HepG2 (cell line): ENCODE measurements around the gene SYCE1L. TPM values are rescaled to one million over a fixed set of nuclear protein-coding genes. Genes with fewer than 3 reads are reported as not detected.

ENCODE experiments used
- ATAC-seq: fragments of 200-7000 bp; cut with Tn5 transposase; 3 replicates; pipeline ENCODE4 v1.9.1; 2020; ENCODE audit warnings: mild to moderate bottlenecking, moderate library complexity
- BruUV-seq: library from RNA; stranded (reverse); fragments of 400-500 nt; replicated peaks from 2 replicates; lab custom pipeline; 2021; lab: Mats Ljungman, UMichigan
- CTCF ChIA-PET: fragments of 300-600 bp; formaldehyde crosslinking; extraction: SDS; loops from one replicate; lab custom pipeline; 2021; ENCODE audit warnings: low total read pairs, inconsistent platforms, low intra/inter-chr PET ratio; lab: Yijun Ruan, JAX
- POLR2A ChIA-PET: fragments of 350-600 bp; sonication (Branson Sonifier 250); formaldehyde crosslinking; loops from one replicate; lab custom pipeline; 2020; ENCODE audit warnings: antibody characterized with exemption, inconsistent platforms; lab: Yijun Ruan, JAX
- DNase-seq: peaks from one replicate; pipeline ENCODE4 v3.0.0-alpha.2; 2015; ENCODE audit warnings: low spot score
- FAIRE-seq: peaks from 3 replicates; lab custom pipeline; 2011; peaks lifted over from hg19 to GRCh38; lab: Jason Lieb, UNC
- H2AFZ ChIP-seq: one replicate; pipeline ENCODE4 v1.6.1; 2011; ENCODE audit warnings: low read length, inconsistent platforms
- H3K27ac ChIP-seq: fragments of 300-600 bp; 3 replicates; pipeline ENCODE4 v1.8.0; 2011; ENCODE audit warnings: mixed run types, mild to moderate bottlenecking, mixed read lengths, low read length, inconsistent platforms; ENCODE audit not compliant: insufficient read depth; ENCODE audit errors: extremely low read length
- H3K27me3 ChIP-seq, 2 experiments: fragments of 200-600 bp in 1 of 2; 2 replicates in 1 of 2; 3 replicates in 1 of 2; pipeline versions ENCODE4 v1.6.0 to v1.8.0; 2011; ENCODE audit warnings: low read length in 2 of 2, mild to moderate bottlenecking in 2 of 2, moderate library complexity in 2 of 2, inconsistent platforms in 1 of 2; ENCODE audit not compliant: insufficient read depth in 2 of 2, control insufficient read depth in 1 of 2
- H3K36me3 ChIP-seq, 2 experiments: fragments of 200-600 bp in 1 of 2; replicated peaks in 1 of 2; 2 replicates in 1 of 2; 3 replicates in 1 of 2; pipeline versions ENCODE4 v1.5.1 to v1.8.0; 2011; ENCODE audit warnings: low read length in 2 of 2, inconsistent platforms in 1 of 2; ENCODE audit not compliant: insufficient read depth in 2 of 2, control insufficient read depth in 1 of 2
- H3K4me1 ChIP-seq: 2 replicates; pipeline ENCODE4 v1.5.1; 2012; ENCODE audit warnings: low read length, inconsistent platforms; ENCODE audit not compliant: insufficient read depth
- H3K4me2 ChIP-seq: 2 replicates; pipeline ENCODE4 v1.6.0; 2011; ENCODE audit warnings: low read depth, low read length, inconsistent platforms
- H3K4me3 ChIP-seq, 3 experiments: fragments of 200-600 bp in 1 of 3; sonication (generic), shearing (Covaris generic) in 1 of 3; replicated peaks in 1 of 3; 2 replicates each; pipeline ENCODE4 v1.5.1; 2011 to 2016; ENCODE audit warnings: low read length in 3 of 3, inconsistent platforms in 2 of 3, low read depth in 2 of 3, mild to moderate bottlenecking in 2 of 3, control low read depth in 1 of 3, mixed read lengths in 1 of 3; ENCODE audit not compliant: insufficient read depth in 1 of 3
- H3K79me2 ChIP-seq: one replicate; pipeline ENCODE4 v1.6.1; 2011; ENCODE audit warnings: low read length, inconsistent platforms; ENCODE audit not compliant: insufficient read depth
- H3K9ac ChIP-seq: 2 replicates; pipeline ENCODE4 v1.6.0; 2011; ENCODE audit warnings: mild to moderate bottlenecking, low read depth, low read length, inconsistent platforms; ENCODE audit not compliant: insufficient read depth
- H3K9me3 ChIP-seq: 2 replicates; pipeline ENCODE4 v1.5.1; 2012; ENCODE audit warnings: mild to moderate bottlenecking, low read length
- H4K20me1 ChIP-seq: 2 replicates; pipeline ENCODE4 v1.6.0; 2011; ENCODE audit warnings: inconsistent platforms, mild to moderate bottlenecking, low read length, moderate library complexity; ENCODE audit not compliant: insufficient read depth
- BHLHE40 ChIP-seq: IDR thresholded peaks from 2 replicates; pipeline ENCODE4 v1.6.1; 2011; ENCODE audit warnings: low read length, improper control_type of control experiment
- DRAP1 ChIP-seq: IDR thresholded peaks from 2 replicates; pipeline ENCODE4 v1.6.1; 2016; ENCODE audit warnings: missing genetic modification reagents, missing compliant biosample characterization
- FOSL2 ChIP-seq: sonication (generic); formaldehyde crosslinking; IDR thresholded peaks from 2 replicates; pipeline ENCODE4 v1.4.0; 2020; ENCODE audit warnings: missing genetic modification reagents
- GABPB1 ChIP-seq: IDR thresholded peaks from 2 replicates; pipeline ENCODE4 v1.6.1; 2016; ENCODE audit warnings: mild to moderate bottlenecking, missing genetic modification reagents, moderate library complexity, missing compliant biosample characterization
- IRX3 ChIP-seq: sonication (generic); formaldehyde crosslinking; IDR thresholded peaks from 2 replicates; pipeline ENCODE4 v1.8.1; 2023; ENCODE audit warnings: mild to moderate bottlenecking, low read depth, missing genetic modification reagents, borderline replicate concordance
- JUND ChIP-seq: sonication (generic); formaldehyde crosslinking; IDR thresholded peaks from 2 replicates; pipeline ENCODE4 v1.8.0; 2022; ENCODE audit warnings: mild to moderate bottlenecking, missing genetic modification reagents
- MTF2 ChIP-seq: sonication (generic); formaldehyde crosslinking; IDR thresholded peaks from 2 replicates; pipeline ENCODE4 v1.5.0; 2020; ENCODE audit warnings: missing genetic modification reagents, borderline replicate concordance
- NFATC3 ChIP-seq: sonication (generic); formaldehyde crosslinking; IDR thresholded peaks from 2 replicates; pipeline ENCODE4 v1.5.1; 2020; ENCODE audit warnings: mild to moderate bottlenecking, missing genetic modification reagents
- NRL ChIP-seq: sonication (generic); formaldehyde crosslinking; IDR thresholded peaks from 2 replicates; pipeline ENCODE4 v1.5.0; 2020; ENCODE audit warnings: missing genetic modification reagents, mild to moderate bottlenecking, moderate library complexity, borderline replicate concordance
- PRDM4 ChIP-seq: sonication (generic); formaldehyde crosslinking; IDR thresholded peaks from 2 replicates; pipeline ENCODE4 v1.9.0; 2021; ENCODE audit warnings: missing genetic modification reagents, borderline replicate concordance
- TFDP1 ChIP-seq: IDR thresholded peaks from 2 replicates; pipeline ENCODE4 v1.6.1; 2016; ENCODE audit warnings: missing compliant biosample characterization, missing genetic modification reagents, borderline replicate concordance
- ZNF281 ChIP-seq: sonication (generic); formaldehyde crosslinking; IDR thresholded peaks from 2 replicates; pipeline ENCODE4 v1.4.0; 2020; ENCODE audit warnings: missing genetic modification reagents, borderline replicate concordance
- ZNF441 ChIP-seq: sonication (generic); formaldehyde crosslinking; IDR thresholded peaks from 2 replicates; pipeline ENCODE4 v1.7.0; 2021; ENCODE audit warnings: missing genetic modification reagents, borderline replicate concordance
- ZNF607 ChIP-seq: sonication (generic); formaldehyde crosslinking; IDR thresholded peaks from 2 replicates; pipeline ENCODE4 v1.5.1; 2020; ENCODE audit warnings: missing genetic modification reagents, mild to moderate bottlenecking, borderline replicate concordance
- ZNF615 ChIP-seq: sonication (generic); formaldehyde crosslinking; IDR thresholded peaks from 2 replicates; pipeline ENCODE4 v1.5.0; 2020; ENCODE audit warnings: mild to moderate bottlenecking, missing genetic modification reagents, borderline replicate concordance
- ZNF740 ChIP-seq: sonication (generic); formaldehyde crosslinking; IDR thresholded peaks from 2 replicates; pipeline ENCODE4 v1.4.0; 2020; ENCODE audit warnings: missing genetic modification reagents
- WGBS: methylation state at CpG from one replicate; pipeline ENCODE4 v1.1.6; 2017; ENCODE audit warnings: low lambda C conversion rate; 5-methylcytosine and 5-hydroxymethylcytosine counted together
- in situ Hi-C: cut with HindIII; loops from 2 replicates; pipeline ENCODE4 v1.10.0; 2017; ENCODE audit warnings: low pct_unique_long_range_greater_than_20kb; ENCODE audit not compliant: extremely low pct_ligation_motif_present
- intact Hi-C: fragments of 100-400 bp; cut with micrococcal nuclease; formaldehyde crosslinking; loops from one replicate; pipeline ENCODE4 v1.10.0; 2022; ENCODE audit not compliant: unreplicated experiment
- polyA plus RNA-seq, 8 experiments: library from polyadenylated mRNA; depleted of rRNA in 3 of 8; stranded (reverse) in 7 of 8; unstranded in 1 of 8; fragments of >200 nt; fragmentation: Illumina TruSeq in 4 of 8; extraction: Trizol in 4 of 8; gene quantifications; 2 replicates each; pipeline versions ENCODE4 v1.2.1 to v1.2.3, GENCODE V29; 2011 to 2016; ENCODE audit warnings: low read depth in 4 of 8, missing spikeins in 1 of 8, mixed read lengths in 1 of 8; ENCODE audit not compliant: insufficient read depth in 1 of 8
- total RNA-seq, 5 experiments: library from RNA; depleted of rRNA; stranded (reverse); fragments of >200 nt; fragmentation: Illumina TruSeq; extraction: Trizol; gene quantifications; 2 replicates each; pipeline ENCODE4 v1.2.3, GENCODE V29; 2016; ENCODE audit warnings: low read depth in 1 of 5

Gene SYCE1L
- total and polyA plus RNA-seq, 2 of the 13 experiments (the other 11 are each of a cell fraction or from before 2014, with no cell fraction given), result 0.22 TPM; not detected in 1

GRCh38 chr16:77236063-77236511 lies 36.9 kb downstream of the SYCE1L start:
- ATAC-seq (peak; percentile 98), DNase-seq (peak; percentile 80), FAIRE-seq (peak; percentile 95)
- Histone ChIP-seq H3K79me2 (no peaks in the 10 kb centered on the region), H3K27me3 (peaks cover 0 to 41% of the 10 kb centered on the region in 2 experiments), H2AFZ (no peak overlapping the region), H3K9me3 (no peaks in the 10 kb centered on the region), H4K20me1 (no peaks in the 10 kb centered on the region), H3K36me3 (no peaks in the 10 kb centered on the region), H3K27ac (no peak overlapping the region), H3K4me3 (no peak overlapping the region), H3K9ac (no peak overlapping the region), H3K4me1 (no peaks in the 10 kb centered on the region), H3K4me2 (0 out of 2 replicates have a peak overlapping the region, but pooled peaks have one; percentile 3)
- BruUV-seq, result no TSS peak
- intact Hi-C loops, result loop anchor here (1.0 to 10.0 kb wide), 7 partner anchors 170 to 861 kb away; partner anchors contain the start of gene WWOX
- 3% methylated on average over 5 of the region's 21 CpGs for WGBS
- POLR2A ChIA-PET, result no interaction called here
- in situ Hi-C loops, result loop anchor here (5.0 to 25.0 kb wide), 2 partner anchors 351 to 726 kb away; no protein-coding TSS in a partner anchor
- CTCF ChIA-PET, result interaction anchor here (0.6 to 5.5 kb wide), 8 partner anchors 343 to 736 kb away, joined by 3 to 354 read pairs (median 6); no protein-coding TSS in a partner anchor
- TF ChIP-seq TFDP1 (CRISPR knock-in tag) (no peak), NFATC3 (CRISPR knock-in tag) (no peak), BHLHE40 (peak; percentile 54; the same call in 1 of the 2 replicates), GABPB1 (peak; percentile 62), MTF2 (CRISPR knock-in tag) (peak; percentile 44; the same call in 1 of the 2 replicates), ZNF281 (CRISPR knock-in tag) (no peak; the same call in 1 of the 2 replicates), ZNF740 (0 out of 2 replicates have a peak, but pooled peaks have one; percentile 2), FOSL2 (peak; percentile 59), ZNF441 (no peak), ZNF615 (CRISPR knock-in tag) (no peak), IRX3 (CRISPR knock-in tag) (no peak), PRDM4 (CRISPR knock-in tag) (peak; percentile 50; the same call in 1 of the 2 replicates), JUND (CRISPR knock-in tag) (peak; percentile 48; the same call in 1 of the 2 replicates), NRL (peak; percentile 83; the same call in 1 of the 2 replicates), ZNF607 (peak; percentile 93), DRAP1 (CRISPR knock-in tag) (peak; percentile 55; the same call in 1 of the 2 replicates)
